Measurements from ENCODE around the gene PCNX2. TPM values are rescaled to one million over a fixed set of nuclear protein-coding genes. Genes with fewer than 3 reads are reported as not detected.

The PCNX2 gene
- total RNA-seq, 1 donor from 2014 or later: 0.51 TPM

- no peak for DNase-seq
These were observed 313.1 kb downstream of the PCNX2 start for GRCh38 chr1:232982238-232982944.

DNA sequence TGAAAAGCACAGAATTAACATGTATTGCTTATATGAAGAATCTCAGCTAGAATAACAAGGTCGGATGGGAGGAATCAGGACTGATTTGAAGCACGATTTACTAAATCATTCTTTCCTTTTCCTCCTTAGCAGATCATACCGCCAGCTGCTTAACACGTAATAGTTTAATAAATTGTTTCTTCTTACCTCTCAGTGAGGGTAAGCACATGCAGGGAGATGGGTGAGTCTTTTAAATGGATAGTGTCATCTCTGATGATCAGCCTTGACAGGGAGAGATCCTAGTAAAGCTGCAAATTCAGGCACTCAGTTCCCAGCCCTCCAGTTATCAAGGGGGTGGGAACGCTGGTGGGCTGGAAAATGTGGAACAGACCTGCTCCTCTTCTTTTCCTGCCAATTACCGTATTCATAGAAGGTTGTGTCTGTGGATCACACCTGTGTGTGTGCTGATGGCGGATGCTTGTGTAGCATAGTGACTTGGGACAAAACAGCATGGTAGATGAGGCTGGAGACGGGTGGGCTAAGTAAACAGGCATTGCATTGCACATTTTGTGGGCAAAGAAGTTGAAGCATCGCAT lies 314.5 kb downstream of the PCNX2 start:
- DNase-seq: no peak

DNA sequence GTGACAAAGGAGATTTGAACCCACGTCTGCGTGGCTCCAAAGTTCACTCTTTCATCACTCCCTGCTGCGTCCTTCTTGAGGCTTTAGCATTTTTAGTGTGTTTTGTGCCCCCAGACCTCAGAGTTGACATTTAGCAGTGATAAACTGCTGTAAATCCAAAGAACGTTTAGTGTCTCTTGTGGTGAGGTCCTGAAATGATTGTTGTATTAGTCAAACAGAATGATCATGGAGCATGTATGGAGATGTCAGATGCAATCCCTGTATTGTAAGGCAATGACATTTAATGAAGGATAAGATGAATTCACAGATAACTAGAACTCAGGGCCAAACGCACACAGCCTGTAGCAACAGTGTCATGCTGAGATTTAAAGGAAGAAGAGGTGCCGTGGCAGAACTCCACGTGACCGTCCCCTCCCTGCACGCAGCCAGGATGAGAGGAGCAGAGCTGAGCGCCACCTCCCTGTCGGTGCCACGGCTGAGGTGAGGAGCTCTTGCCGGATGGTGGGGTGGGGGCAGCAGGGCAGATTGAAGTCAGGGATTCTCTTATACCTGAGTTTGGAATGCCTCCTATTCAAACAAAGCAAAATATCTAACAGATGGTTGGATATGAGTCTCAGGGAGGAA lies 315.1 kb downstream of the PCNX2 start:
- no peak for DNase-seq

GRCh38 chr1:232979558-232979957 lies 316.0 kb downstream of the PCNX2 start:
- DNase-seq: no peak

DNA sequence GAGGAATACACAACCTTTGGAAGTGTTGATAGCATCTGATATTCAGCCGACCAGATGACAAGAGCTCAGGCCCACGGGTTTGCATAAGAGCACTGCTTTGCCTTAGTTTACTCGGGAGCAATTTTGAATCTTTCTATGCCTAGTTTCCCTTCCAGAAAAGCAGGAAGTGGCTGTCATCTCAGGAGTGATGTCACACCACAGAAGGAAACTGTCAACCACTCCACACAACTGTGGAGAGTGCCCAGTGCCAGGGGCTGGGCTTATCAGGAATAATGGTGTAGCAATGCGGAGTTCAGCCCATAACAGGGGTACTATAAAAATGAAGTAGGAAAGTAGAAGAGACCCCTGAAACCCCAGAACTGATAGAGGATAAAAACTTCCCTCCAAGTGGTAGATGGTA lies 316.7 kb downstream of the PCNX2 start:
- no peak for DNase-seq

- no peak for DNase-seq
These were observed 317.4 kb downstream of the PCNX2 start for GRCh38 chr1:232978091-232978634.

- peak; percentile 15 for DNase-seq
These were observed 320.6 kb downstream of the PCNX2 start for GRCh38 chr1:232974971-232975370.

DNA sequence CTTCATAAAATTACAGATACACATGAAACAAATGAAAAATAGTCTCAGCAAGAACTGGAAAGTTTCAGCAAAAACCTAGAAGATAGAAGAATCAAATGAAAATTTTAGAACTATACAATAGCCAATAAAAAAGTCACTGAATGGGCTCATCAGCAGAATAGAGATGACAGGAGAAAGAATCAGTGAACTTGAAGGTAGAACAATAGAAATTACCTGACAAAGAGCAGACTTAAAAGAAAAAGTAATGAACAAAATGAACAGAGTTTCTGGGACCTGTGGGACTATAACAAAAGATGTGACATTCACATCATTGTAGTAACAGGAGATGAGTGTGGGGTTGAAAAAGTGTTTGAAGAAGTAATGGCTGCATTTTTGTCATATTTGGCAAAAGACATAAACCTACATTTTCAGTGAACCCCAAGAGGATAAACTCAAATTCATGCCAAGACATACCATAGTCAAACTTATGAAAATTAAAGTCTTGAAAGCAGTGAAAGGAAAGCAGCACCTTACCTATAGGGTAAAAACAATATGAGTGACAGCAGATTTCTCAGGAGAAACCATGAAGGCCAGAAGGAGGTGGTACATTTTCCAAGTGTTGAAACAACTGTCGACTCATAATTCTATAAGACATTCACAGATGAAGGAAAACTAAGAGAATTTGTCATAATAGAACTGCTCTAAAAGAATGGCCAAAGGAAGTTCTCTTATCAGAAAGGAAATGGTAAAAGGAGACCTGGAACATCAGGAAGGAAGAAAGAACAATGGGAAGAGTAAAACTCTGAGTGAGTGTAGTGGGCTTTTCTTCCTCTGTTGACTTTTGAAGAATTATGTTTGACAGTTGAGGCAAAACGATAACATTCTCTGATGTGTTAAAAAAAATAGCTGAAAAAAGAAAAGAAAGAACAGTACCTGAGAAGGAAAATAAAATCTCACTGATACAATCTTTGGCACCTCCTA lies 321.6 kb downstream of the PCNX2 start:
- DNase-seq: peak; percentile 26

DNA sequence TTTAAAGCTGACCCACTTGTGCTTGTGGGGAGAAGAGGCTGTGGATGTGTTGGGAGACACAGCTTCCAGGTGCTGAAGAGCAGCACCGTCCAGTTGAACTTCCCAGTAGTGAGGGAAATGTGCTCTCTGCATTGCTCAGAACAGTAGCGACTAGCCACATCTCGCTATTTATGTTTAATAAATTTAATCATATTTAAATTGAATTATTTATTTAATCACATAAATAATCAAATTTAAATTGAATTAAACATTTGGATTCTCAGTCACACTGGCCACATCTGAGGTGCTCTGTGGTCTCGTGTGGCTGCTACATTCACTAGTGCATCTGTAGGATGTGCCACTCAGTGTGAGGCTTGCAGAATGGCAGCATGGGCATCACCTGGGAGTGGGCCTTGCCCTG lies 325.0 kb downstream of the PCNX2 start:
- DNase-seq: no peak

GRCh38 chr1:232969799-232970198 lies 325.7 kb downstream of the PCNX2 start:
- no peak for DNase-seq

DNA sequence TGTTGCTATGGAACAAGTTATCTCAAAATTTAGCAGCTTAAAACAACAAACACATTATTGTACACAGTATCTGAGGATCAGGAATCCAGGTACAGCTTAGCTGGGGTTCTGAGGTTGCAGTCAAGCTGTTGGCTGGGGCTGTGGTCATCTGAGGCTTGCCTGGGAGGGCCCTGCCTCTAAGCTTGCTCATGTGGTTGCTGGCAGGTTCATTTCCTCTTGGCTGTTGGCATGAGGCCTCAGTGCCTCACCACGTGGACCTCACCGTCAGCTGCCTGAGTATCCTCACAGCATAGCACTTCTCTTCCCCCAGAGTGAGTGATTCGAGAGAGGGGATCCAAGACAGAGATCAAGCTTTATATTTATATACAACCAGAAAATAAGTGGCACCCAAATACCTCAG lies 326.6 kb downstream of the PCNX2 start:
- DNase-seq: peak; percentile 47

GRCh38 chr1:232968391-232968790 lies 327.1 kb downstream of the PCNX2 start:
- DNase-seq: no peak

DNA sequence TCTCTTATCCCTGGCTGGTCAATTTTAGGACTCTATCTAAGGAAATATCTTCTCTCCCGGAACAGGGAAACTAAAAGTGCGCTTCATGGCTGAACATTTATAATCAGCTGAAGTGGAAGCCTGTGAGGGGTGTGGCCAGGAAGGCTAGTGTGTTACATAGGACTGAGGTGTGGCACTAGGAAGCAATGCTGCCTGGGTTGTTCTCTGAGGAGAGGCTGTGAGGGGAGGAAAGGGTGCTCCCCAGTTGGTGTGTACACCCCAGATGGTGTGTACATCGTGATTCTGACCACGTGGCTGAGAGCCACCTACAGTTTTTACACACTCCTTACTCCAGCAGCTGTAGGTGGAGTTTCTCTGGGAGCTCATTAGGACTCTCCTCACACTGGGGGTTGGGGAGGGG lies 328.9 kb downstream of the PCNX2 start:
- no peak for DNase-seq

DNA sequence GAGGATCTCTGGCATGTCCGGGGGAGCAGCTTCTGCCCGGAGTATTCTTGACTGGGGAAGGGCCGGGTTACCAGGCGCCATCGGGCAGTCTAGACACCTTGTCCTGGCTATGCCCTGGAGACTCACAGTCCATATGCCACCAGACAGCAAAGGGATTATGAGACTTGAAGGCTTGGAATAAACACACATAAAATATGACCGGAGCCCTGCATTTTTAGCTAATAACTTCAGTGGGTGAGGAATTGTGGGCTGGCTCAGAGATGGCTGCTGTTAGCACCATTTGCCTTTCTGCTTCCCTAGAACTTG lies 329.7 kb downstream of the PCNX2 start:
- no peak for DNase-seq

GRCh38 chr1:232965124-232965911 lies 330.2 kb downstream of the PCNX2 start:
- no peak for DNase-seq

GRCh38 chr1:232964601-232965000 lies 330.9 kb downstream of the PCNX2 start:
- DNase-seq: no peak

GRCh38 chr1:232962761-232963745 lies 332.5 kb downstream of the PCNX2 start:
- DNase-seq: peak; percentile 33

DNA sequence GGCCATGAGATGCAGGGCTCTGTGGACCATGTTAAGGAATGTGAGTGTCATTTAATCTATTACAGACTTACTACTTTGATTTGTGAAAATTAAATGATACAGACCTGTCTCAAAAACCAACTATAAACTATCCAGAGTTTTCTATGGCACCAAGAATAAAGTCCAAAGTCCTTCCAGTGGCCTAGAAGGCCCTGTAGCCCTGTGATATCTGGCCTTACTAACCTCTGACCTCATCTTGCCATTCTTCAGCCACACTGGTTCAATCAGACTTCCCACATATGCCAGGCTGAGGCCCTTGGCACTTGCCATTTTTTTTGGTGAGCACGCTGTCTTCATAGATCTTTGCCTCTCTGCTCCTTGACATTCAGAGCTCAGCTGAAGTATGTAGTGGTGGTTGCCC lies 337.5 kb downstream of the PCNX2 start:
- DNase-seq: no peak

- DNase-seq: no peak
These were observed 339.4 kb downstream of the PCNX2 start for GRCh38 chr1:232956081-232956480.

- DNase-seq: no peak
These were observed 340.7 kb downstream of the PCNX2 start for GRCh38 chr1:232954594-232955365.

Measured in dermis blood vessel endothelial cell (primary cell).